HG02943 (cell line): ENCODE data around the gene ANKS1A.

Experiments
- ATAC-seq: cut with Tn5 transposase; IDR thresholded peaks from one replicate; pipeline ENCODE4 v1.9.1; 2021; ENCODE audit warnings: mild to moderate bottlenecking, low read depth, moderate library complexity; ENCODE audit not compliant: unreplicated experiment

ANKS1A gene

DNA sequence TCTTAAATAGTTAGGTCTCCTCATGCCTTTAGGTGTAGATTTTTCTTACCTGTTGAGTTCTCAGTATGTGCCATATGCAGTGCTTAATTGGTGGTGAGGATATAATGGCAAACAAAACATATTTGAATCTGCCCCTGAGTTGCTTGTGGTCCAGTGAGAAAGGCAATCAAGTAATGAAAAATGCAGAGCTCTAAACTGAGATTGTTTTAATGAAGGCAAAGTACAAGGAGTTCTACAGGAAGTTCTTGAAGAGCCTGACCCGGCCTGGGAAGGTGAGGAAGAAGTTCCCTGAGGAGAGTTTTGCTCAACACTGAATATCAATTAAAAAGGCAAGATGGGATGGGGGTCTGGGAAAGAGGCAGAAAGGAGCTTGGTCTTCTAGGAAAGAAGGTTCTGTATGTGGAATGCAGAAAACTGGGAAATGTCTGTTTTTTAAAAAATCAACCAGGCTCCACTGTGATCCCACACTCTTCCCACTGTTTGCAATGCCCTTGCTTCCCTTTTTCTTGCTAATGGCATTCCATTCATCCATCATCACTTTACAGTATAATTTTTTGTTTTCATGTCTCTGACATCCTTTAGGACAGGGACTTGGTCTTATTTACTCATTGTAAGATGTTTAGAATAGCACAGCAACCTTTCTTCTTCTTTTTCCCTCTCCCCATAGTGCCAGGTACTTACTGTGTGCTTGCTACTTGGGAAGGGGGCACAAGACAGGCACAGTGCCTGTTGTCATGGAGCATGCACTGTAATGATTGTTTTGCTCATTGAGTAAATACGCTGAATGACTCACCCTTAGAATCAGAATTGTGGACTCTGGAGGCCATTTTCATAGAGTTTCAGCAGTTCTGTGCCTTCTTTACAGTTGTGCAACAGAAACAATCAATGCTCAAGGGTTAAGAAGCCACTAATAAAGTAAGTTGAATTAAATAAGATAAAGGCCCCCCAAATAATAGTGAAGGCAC, 64.3 kb downstream of the ANKS1A start:
- no peak for ATAC-seq

GRCh38 chr6:34955442-34955841, 66.4 kb downstream of the ANKS1A start:
- ATAC-seq = no peak

- no peak for ATAC-seq
These were observed 68.3 kb downstream of the ANKS1A start for GRCh38 chr6:34957231-34957783.

GRCh38 chr6:34958734-34959133, 69.7 kb downstream of the ANKS1A start:
- no peak for ATAC-seq

- ATAC-seq = no peak
These were observed 70.2 kb downstream of the ANKS1A start for GRCh38 chr6:34959224-34959623.

- ATAC-seq = no peak
These were observed 72.0 kb downstream of the ANKS1A start for GRCh38 chr6:34961082-34961481.

- ATAC-seq = no peak
These were observed 72.5 kb downstream of the ANKS1A start for GRCh38 chr6:34961574-34961973.

DNA sequence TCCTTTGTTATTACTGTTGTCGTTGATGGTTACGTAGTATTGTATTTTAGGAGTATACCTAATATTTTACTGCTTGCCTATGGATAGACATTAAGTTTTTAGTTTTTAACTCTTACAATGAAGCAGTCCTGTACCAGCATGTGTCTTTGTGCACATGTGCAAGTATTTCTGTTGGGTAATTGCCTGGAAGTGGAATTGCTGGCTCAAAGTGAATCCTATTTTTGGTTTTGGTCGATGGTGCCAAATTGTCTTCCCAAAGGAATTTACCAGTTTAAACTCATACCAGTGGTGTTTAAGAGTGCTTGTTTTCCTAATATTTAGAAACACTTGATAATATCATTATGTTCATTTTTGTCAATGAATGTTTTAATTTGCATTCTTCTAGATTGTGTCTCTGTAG, 75.5 kb downstream of the ANKS1A start:
- ATAC-seq = no peak

DNA sequence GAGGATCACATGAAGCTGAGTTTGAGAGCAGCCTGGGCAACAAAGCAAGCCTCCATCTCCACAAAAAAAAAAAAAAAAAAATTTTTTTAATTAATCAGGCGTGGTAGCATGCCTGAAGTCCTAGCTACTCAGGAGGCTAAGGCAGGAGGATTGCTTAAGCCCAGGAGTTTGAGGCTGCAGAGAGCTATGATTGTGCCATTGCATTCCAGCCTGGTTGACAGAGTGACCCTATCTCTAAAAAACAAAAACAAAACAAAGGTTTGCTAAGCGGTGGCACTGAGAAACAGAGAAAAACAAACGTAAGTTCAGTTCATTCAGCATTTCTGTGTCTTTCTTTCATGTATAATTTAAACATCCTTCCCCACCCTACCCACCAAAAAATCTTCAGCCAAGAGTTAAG, 78.4 kb downstream of the ANKS1A start:
- ATAC-seq = no peak

DNA sequence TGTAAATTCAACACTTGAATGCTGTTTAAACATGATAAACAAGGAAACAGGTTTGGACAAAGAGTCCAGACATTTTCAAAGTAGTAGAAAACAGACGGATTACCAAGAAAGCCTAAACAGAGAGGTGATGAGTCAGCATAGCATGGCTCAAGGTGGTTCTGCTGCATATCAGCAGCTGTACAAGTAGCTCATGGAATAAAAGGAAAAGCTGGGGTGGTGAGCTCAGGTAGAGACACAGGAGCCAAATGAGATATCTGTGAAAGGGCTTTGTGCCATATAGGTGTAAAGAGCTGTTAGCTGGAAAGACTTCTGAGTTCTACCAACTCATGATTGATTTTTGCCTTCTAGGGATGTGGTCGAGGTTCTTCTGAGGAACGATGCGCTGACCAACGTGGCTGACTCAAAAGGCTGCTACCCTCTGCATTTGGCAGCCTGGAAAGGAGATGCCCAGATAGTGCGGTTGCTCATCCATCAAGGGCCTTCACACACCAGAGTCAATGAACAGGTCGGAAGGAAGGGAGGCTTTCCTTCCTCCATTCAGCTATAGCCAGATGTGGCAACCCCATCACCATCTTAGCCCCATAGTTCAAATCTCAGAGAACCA, 80.7 kb downstream of the ANKS1A start:
- no peak for ATAC-seq

- no peak for ATAC-seq
These were observed 81.4 kb downstream of the ANKS1A start for GRCh38 chr6:34970488-34970887.

- no peak for ATAC-seq
These were observed 81.9 kb downstream of the ANKS1A start for GRCh38 chr6:34970957-34971356.

GRCh38 chr6:34973547-34974248, 84.6 kb downstream of the ANKS1A start:
- ATAC-seq = no peak

DNA sequence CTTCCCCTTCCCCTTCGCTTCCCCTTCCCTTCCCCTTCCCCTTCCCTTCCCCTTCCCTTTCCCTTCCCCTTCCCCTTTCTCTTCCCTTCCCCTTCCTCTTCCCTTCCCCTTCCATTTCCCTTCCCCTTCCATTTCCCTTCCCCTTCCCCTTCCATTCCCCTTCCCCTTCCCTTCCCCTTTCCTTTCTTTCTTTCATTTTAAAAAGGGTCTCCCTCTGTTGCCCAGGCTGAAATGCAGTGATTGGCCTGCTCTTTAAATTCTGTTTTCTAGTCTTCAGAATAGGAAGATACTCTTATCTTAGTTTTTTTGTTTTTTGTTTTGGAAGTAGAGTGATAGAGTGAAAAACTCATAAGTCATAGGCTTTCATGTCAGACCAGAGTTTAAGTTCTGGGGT, 85.2 kb downstream of the ANKS1A start:
- ATAC-seq = no peak

DNA sequence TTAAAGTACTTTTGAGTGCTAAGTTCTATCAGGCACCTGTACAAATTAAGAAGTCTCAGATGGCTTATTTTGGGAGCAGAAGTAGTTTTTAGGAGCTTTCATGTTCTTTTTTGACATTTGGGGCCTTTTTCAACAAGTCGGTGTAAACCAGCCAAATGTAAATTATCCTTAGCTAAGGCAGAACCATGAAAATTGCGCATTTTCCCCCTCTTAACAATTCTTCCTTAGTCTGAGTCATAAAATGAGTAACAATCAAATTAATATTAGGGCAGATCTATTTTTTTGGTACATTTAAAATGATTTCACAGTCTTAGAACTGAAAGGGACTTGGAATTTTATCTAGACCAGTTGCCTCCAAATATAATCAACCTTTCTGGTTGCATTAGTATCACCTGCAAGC, 87.2 kb downstream of the ANKS1A start:
- no peak for ATAC-seq

GRCh38 chr6:34979218-34979617, 90.2 kb downstream of the ANKS1A start:
- ATAC-seq = no peak

DNA sequence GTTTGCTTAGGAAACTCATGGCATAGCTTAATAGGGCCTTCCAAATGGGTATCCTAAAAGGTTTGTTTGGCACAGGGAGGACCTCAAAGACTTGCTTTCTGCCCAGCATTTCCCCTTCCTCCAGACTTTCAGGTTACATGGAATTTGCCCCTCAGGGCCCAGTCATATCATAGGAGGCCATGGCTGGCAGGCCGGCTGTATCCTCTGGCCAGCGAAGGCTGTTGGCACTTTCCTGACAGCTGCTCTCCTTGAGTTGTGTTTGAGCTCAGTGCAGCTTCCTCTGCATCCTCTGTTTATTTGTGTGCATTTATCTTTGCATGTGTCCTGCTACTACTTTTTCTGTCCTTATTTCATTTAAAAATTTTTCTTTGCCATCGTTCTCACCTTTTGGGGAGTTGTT, 90.9 kb downstream of the ANKS1A start:
- no peak for ATAC-seq

GRCh38 chr6:34981366-34981765, 92.3 kb downstream of the ANKS1A start:
- no peak for ATAC-seq

DNA sequence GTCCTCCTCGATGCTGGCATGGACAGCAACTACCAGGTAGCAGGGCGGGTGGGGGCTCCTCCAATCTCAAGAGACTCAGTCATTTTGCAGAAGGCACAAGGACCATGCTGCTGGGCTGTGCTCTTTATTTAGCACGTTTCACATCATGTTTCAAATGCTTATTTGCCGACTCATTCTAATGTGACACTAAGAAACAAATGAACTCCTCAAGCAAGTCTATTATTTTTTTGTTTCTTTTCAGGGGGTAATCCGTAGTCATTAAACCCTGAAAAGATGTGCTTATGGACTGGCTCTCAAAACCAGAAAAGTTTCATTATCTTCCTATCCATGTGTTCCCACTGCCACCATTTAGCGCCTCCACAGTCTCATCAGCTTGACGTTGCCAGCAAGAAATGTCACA, 92.9 kb downstream of the ANKS1A start:
- ATAC-seq = no peak

- no peak for ATAC-seq
These were observed 93.4 kb downstream of the ANKS1A start for GRCh38 chr6:34982424-34982852.

GRCh38 chr6:34984416-34984815, 95.4 kb downstream of the ANKS1A start:
- ATAC-seq = no peak
